SU-DHL-6 (cell line): ENCODE measurements around the gene CD99L2.
"Not testable (repeated sequence)": the region's sequence is repeated elsewhere in the genome, so short reads cannot be mapped to it uniquely, and the experiment has no call there.

Experiments used
- EZH2phosphoT487 ChIP-seq: fragments of 200-600 bp; sonication (generic), shearing (Covaris generic); conservative IDR thresholded peaks from 2 replicates; pipeline ENCODE4 v1.6.1; 2018; ENCODE audit warnings: mild to moderate bottlenecking, antibody characterized with exemption, low read length, moderate library complexity, mixed read lengths
- TF ChIP-seq, protein P1 (sequence below): fragments of 200-600 bp; sonication (generic); IDR thresholded peaks from one replicate; pipeline ENCODE4 v1.5.1; 2017; ENCODE audit warnings: antibody characterized with exemption, mild to moderate bottlenecking, low read length, moderate library complexity; ENCODE audit not compliant: insufficient read depth, poor library complexity, severe bottlenecking

DNA sequence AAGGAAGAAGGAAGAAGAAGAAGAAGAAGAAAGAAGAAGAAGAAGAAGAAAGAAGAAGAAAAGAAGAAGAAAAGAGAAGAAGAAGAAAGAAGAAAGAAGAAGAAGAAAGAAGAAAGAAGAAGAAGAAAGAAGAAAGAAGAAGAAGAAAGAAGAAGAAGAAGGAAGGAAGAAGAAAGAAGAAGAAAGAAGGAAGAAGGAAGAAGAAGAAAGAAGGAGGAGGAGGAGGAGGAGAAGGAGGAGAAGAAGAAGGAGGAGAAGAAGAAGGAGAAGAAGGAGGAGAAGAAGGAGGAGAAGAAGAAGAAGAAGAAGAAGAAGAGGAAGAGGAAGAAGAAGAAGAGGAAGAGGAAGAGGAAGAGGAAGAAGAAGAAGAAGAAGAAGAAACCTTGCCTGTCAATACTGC, 74.1 kb downstream of the CD99L2 start:
- TF ChIP-seq, protein P1, sequence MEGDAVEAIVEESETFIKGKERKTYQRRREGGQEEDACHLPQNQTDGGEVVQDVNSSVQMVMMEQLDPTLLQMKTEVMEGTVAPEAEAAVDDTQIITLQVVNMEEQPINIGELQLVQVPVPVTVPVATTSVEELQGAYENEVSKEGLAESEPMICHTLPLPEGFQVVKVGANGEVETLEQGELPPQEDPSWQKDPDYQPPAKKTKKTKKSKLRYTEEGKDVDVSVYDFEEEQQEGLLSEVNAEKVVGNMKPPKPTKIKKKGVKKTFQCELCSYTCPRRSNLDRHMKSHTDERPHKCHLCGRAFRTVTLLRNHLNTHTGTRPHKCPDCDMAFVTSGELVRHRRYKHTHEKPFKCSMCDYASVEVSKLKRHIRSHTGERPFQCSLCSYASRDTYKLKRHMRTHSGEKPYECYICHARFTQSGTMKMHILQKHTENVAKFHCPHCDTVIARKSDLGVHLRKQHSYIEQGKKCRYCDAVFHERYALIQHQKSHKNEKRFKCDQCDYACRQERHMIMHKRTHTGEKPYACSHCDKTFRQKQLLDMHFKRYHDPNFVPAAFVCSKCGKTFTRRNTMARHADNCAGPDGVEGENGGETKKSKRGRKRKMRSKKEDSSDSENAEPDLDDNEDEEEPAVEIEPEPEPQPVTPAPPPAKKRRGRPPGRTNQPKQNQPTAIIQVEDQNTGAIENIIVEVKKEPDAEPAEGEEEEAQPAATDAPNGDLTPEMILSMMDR, result not testable (repeated sequence)
- not testable (repeated sequence) for TF ChIP-seq EZH2phosphoT487
